ENCODE measurements around the gene SDK2. TPM values are rescaled to one million over a fixed set of nuclear protein-coding genes. Genes with fewer than 3 reads are reported as not detected.

The SDK2 gene
- total and polyA plus RNA-seq, 2 experiments from 2014 or later = 0.74 to 5.1 TPM

DNA sequence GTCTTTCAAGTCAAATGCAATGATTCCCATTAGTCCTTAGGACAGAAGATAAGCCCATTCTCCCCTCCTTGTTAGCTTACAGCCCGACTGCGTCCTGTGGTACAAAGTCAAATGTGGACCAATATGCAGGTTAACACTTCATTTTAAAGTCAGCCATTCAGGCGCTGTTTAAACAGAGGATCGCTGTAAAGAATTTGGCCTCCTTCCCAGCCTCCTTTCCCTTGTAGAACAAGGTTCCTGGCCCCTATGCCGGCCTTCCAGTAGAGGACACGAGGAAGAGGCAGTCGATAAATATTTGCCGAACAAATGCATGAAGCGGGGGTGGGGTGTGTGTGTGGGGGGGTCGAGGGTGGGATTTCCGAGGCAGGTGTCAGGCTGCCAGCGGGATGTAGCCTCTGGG, 4.3 kb downstream of the SDK2 start:
- ATAC-seq = no peak

More for the DNA sequence above, 4.3 kb downstream of the SDK2 start:
- Mint-ChIP-seq H3K9me3 (no peaks in the 10 kb centered on the region; the same call in 2 of the 3 replicates), H3K4me3 (no peak overlapping the region), H3K36me3 (ENCODE audit: low read depth) (no peaks in the 10 kb centered on the region), H3K27ac (no peak overlapping the region), H3K27me3 (ENCODE audit: insufficient read depth, low read depth, poor library complexity) (peaks cover 34% of the 10 kb centered on the region), H3K4me1 (peaks cover 19% of the 10 kb centered on the region)
- H3K4me1 ChIP-seq (ENCODE audit: insufficient read depth) = no peaks in the 10 kb centered on the region
- 0 out of 2 replicates have a peak, but pooled peaks cover 4% of the 10 kb centered on the region for H3K79me2 ChIP-seq (replicated peaks; ENCODE audit: insufficient read depth)
- H3K36me3 ChIP-seq (ENCODE audit: insufficient read depth) = no peaks in the 10 kb centered on the region
- H3K4me3 ChIP-seq = no peak overlapping the region
- no peak overlapping the region for H3K27ac ChIP-seq (ENCODE audit: low read depth)
- no peak overlapping the region for H3K4me2 ChIP-seq
- peaks cover 4% of the 10 kb centered on the region; the same call in 1 of the 2 replicates for H4K20me1 ChIP-seq (replicated peaks; ENCODE audit: insufficient read depth)
- TF ChIP-seq ZNF114 (CRISPR knock-in tag; IDR thresholded peaks at IDR 0.05) (no peak), JUNB (IDR thresholded peaks at IDR 0.05; ENCODE audit: unreplicated experiment) (no peak), STAT1 (IDR thresholded peaks at IDR 0.05; ENCODE audit: unreplicated experiment) (no peak), NANOG (IDR thresholded peaks at IDR 0.05; ENCODE audit: borderline replicate concordance) (no peak), EZH2phosphoT487 (IDR thresholded peaks at IDR 0.05; ENCODE audit: unreplicated experiment) (no peak), POLR2AphosphoS5 (IDR thresholded peaks at IDR 0.05; ENCODE audit: low read depth) (no peak), EZH2 (IDR thresholded peaks at IDR 0.05; ENCODE audit: low read depth, unreplicated experiment) (no peak)
- TF ChIP-seq, protein P1, sequence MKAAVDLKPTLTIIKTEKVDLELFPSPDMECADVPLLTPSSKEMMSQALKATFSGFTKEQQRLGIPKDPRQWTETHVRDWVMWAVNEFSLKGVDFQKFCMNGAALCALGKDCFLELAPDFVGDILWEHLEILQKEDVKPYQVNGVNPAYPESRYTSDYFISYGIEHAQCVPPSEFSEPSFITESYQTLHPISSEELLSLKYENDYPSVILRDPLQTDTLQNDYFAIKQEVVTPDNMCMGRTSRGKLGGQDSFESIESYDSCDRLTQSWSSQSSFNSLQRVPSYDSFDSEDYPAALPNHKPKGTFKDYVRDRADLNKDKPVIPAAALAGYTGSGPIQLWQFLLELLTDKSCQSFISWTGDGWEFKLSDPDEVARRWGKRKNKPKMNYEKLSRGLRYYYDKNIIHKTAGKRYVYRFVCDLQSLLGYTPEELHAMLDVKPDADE (IDR thresholded peaks at IDR 0.05) = no peak
- TF ChIP-seq, protein P2, sequence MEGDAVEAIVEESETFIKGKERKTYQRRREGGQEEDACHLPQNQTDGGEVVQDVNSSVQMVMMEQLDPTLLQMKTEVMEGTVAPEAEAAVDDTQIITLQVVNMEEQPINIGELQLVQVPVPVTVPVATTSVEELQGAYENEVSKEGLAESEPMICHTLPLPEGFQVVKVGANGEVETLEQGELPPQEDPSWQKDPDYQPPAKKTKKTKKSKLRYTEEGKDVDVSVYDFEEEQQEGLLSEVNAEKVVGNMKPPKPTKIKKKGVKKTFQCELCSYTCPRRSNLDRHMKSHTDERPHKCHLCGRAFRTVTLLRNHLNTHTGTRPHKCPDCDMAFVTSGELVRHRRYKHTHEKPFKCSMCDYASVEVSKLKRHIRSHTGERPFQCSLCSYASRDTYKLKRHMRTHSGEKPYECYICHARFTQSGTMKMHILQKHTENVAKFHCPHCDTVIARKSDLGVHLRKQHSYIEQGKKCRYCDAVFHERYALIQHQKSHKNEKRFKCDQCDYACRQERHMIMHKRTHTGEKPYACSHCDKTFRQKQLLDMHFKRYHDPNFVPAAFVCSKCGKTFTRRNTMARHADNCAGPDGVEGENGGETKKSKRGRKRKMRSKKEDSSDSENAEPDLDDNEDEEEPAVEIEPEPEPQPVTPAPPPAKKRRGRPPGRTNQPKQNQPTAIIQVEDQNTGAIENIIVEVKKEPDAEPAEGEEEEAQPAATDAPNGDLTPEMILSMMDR (conservative IDR thresholded peaks at IDR 0.05; ENCODE audit: low read depth in 2 of 2) = no peak
- TF ChIP-seq, protein P3, sequence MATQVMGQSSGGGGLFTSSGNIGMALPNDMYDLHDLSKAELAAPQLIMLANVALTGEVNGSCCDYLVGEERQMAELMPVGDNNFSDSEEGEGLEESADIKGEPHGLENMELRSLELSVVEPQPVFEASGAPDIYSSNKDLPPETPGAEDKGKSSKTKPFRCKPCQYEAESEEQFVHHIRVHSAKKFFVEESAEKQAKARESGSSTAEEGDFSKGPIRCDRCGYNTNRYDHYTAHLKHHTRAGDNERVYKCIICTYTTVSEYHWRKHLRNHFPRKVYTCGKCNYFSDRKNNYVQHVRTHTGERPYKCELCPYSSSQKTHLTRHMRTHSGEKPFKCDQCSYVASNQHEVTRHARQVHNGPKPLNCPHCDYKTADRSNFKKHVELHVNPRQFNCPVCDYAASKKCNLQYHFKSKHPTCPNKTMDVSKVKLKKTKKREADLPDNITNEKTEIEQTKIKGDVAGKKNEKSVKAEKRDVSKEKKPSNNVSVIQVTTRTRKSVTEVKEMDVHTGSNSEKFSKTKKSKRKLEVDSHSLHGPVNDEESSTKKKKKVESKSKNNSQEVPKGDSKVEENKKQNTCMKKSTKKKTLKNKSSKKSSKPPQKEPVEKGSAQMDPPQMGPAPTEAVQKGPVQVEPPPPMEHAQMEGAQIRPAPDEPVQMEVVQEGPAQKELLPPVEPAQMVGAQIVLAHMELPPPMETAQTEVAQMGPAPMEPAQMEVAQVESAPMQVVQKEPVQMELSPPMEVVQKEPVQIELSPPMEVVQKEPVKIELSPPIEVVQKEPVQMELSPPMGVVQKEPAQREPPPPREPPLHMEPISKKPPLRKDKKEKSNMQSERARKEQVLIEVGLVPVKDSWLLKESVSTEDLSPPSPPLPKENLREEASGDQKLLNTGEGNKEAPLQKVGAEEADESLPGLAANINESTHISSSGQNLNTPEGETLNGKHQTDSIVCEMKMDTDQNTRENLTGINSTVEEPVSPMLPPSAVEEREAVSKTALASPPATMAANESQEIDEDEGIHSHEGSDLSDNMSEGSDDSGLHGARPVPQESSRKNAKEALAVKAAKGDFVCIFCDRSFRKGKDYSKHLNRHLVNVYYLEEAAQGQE (IDR thresholded peaks at IDR 0.05; ENCODE audit: unreplicated experiment) = no peak
- no peaks in the 10 kb centered on the region for H3K9me2 ChIP-seq (ENCODE audit: insufficient read depth)
- H2AFZ ChIP-seq = no peak overlapping the region
- DNase-seq (ENCODE audit: low spot score) = no peak
- peaks cover 41% of the 10 kb centered on the region for H3K27me3 ChIP-seq (ENCODE audit: insufficient read depth)
- H3F3A ChIP-seq (replicated peaks; ENCODE audit: low read depth) = no peaks in the 10 kb centered on the region
